NCI-H1105 treated with DMSO at 0.1 percent for 48 hours (cell line): ENCODE data around the gene NDUFS6.
"Not testable (repeated sequence)": the region's sequence is repeated elsewhere in the genome, so short reads cannot be mapped to it uniquely, and the experiment has no call there.

ENCODE experiments used
- DNase-seq: peaks from one replicate; lab custom pipeline; 2025; lab: John Stamatoyannopoulos, UW

Gene NDUFS6

DNA sequence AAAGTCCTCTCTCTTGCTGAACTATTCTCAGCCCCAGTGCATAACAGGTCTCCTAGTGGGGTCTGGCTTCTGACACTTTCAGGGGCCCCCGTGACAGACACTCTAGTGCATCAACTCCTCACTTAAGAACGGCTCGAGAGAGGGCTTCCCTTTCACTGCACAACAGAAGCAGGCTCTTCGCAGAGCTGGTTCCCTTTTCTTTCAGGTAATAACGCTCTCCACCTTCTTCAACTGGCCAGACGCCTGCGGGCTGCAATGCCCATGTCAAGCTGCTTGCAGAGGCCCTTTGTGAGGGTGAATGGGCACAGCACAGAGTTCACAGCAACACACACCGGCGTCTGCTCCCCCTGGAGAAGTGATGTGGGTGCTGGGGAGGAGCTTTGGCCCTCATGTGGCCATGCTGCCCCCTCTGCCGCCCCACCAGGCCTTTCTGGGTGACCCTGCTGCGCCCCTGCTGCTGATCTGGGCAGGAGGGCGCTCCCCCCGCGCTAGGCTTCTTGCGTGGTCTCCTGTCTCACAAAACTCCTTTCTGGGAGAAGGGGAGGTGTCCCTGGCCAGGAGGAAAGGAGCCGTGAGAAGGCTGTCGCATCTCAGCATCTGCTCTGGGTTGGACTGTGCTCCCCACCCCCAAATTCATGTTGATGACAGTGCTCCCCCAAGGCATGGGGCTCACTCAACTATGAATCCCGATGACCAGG lies 4.0 kb upstream of the NDUFS6 start:
- DNase-seq = no peak

DNA sequence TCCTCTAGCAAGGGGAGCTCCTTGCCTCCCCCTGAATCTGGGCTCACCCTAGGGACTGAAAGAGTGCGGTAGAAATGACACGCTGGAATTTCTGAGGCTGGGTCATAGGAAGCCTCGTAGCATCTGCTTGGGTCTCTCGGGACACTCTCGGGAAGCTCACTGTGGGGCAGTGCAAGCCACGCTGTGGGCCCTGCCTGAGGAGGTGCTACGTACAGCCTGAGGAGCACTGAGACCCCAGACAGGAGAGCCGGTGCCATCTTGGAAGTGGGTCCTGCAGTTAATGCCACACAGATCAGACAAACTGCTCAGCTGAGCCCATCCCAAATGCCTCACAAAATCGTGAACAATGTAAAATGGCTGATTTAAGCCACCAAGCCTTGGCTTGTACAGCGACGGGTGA lies 3.4 kb upstream of the NDUFS6 start:
- no peak for DNase-seq

DNA sequence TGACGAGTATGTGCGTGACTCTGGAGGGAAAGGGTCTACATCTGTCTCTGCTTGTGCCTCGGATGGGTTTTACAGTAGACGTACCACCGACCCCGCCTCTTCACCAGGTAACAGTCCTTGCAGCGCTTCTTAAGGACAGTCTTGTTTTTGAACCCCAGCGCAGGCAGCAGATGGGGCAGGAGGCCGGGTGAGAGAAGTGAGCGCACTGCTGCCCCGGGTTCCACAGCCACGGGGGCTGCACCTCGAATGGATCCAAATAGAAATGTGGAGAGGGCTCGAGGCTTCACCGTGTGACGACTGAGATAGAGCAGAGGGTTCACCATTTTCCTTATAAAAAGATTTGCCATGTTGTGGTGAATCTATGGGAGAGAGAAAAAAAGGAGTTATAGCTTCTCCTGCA lies 2.6 kb upstream of the NDUFS6 start:
- DNase-seq = not testable (repeated sequence)

DNA sequence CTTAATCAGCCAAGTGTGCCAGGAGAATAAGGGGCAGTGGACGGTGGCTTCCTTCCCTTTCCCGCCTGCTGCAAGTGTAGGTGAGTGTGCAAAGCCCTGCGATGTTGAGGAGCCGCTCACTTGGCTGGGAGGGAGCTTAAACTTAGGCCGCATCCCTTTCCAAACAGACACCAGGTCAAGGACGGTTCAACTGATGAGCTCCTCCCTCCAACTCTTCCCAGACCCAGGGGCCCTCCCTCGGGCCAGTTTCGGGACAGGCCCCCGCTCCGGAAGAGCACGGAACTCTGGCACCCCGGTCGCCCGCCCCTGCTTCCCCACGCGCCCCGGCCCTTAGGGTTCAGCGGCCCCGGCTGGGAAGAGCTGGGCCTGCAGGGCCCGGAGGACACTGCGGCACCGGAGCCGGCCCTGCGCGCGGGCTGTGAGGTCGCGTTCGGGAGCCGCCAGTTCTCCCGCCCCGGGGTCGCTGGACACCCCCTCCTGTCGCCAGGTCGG lies 2.1 kb upstream of the NDUFS6 start:
- no peak for DNase-seq

DNA sequence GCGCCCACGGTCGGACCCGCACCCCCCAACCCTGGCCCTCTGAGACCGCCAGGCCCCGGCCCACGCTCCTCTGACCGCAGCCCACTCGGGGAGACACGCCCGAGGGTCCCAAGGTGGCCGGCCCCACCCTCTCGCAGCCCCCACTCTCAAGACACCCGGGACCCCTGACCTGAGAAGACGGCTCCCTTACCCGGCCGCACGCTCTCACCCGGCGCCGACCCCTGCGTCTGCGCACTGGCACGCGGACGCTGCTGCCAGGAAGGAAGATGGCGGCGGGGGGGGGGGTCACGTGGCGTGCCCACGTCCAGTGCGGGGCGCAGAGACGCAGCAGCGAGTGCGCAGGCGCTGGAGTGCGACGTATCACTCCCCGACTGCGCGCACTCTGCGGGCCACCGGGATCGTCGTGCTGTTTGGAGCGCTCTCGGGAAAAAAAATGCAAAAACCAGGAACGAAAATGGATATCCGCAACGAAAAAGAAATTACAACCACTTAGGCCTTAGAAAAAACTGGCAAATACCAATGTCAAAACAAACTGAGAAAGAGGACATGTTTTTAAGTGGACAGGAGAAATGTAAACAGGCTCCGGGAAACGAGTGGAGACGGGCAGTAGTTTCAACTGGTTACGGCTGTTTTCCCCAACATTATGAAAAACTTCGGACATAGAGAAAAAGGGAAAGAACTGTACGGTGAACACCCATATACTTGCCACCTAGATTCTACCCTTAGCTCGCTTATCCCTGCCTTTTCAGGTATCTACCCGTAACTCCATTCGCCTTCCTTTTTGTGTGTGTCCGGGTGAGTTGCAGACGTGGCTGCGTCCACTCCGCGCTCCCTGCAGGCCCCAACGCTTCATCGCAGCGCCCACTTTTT lies 1.4 kb upstream of the NDUFS6 start, which contains the start of gene MRPL36:
Gene MRPL36 (minus strand): TSS at position 236 of the 870 bp plus-strand sequence. CDS start 902 bp downstream, outside the sequence.
- DNase-seq = peak; percentile 69

DNA sequence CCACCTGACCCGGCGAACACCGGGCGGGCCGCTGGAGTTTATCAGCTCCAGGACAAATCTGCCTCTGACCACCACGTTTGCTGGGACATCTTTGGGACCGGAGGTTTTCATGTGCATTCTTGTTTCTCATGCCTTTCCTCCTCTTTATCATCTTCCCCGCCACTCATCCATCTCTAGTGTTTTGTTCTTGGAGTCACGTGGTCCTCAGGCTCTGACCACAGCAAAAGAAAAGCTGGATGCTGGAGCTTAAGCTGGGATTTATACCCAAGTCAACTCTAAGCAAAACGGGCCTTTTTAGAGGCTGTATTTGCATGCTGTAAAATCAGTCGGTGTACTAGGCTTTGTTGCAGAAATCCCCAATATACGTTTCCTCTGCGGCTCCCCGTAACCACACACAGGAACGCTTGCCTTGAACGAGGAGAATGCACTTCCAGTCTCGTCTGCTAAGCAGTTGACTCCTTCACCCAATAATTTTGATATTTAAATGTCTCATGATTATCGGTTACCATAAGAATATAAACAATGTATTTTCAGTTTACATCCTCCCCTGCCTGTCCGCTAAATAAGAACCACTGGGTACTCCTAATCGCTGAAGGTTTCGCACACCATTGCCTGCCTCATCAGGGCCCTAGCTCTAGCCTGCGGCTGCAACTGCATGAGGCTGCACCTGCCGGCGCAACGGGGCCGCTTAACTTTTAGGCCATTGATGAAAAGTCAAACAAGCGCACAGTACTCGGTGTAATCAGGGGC lies 560 bp upstream of the NDUFS6 start:
- DNase-seq = no peak

DNA sequence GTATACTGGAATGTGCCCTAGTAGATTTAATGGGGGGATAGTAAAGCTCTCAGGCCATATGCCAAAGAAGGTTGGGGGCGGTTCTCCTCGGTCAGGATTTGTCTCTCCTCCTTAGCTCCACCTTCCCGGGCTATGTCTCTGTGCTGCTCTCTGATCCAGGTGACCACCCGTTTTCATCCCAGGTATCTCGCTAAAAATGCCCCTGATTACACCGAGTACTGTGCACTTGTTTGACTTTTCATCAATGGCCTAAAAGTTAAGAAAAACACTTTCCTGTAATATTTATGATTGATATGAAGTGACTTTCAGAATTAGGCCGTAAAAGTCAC lies 724 bp downstream of the NDUFS6 start:
- peak; percentile 37 for DNase-seq

DNA sequence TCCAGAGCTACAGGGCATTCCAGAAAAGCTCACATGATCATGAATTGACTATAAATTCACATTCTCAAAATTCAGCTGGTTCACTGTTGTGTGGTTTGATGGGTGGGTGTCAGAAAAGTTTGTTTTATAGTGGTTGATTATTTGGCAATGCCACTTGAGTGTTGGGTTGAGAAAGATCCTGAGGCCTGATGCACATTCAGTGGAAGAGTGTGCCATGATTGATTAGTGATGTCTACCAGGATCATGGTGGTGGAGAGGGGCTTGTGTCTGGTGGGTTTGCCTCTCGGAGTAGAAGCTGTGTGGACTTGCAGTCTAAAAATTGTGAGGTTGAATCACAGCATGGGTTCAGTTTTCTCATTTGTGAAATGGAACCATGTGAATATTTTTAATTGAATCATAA lies 2.0 kb downstream of the NDUFS6 start:
- DNase-seq = no peak

DNA sequence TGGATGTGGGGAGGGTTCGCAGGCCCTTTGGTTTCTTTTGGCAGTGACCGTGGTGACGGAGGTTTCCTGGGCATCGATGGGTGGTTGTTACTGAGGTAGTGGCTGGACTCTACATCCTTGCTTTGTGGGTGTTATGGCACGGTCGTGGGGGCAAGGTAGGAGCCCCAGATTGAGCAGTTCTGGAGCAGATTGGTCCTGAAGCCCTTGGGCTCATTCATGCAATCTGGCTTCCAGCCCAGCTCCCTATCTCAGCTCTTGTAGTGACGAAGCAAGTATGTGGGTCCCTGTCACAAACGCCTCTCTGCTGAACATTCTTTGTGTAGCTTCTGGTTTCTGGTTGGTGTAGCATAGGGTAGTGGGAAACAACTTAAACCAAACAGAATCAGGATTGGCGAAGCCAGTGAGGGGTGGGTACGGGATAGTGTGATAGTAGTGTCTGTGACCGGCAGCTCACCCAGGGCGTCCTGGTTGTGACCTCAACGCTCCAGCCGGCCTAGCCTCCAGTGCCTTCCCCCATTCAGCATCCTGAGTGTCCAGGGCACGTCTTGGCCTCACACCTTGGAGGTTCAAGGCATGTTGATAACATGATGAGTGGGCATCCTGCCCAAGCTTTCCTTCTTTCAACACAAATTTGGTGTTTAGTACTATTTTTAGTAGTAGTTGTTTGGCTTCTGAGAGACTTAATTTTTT lies 2.9 kb downstream of the NDUFS6 start:
- no peak for DNase-seq

DNA sequence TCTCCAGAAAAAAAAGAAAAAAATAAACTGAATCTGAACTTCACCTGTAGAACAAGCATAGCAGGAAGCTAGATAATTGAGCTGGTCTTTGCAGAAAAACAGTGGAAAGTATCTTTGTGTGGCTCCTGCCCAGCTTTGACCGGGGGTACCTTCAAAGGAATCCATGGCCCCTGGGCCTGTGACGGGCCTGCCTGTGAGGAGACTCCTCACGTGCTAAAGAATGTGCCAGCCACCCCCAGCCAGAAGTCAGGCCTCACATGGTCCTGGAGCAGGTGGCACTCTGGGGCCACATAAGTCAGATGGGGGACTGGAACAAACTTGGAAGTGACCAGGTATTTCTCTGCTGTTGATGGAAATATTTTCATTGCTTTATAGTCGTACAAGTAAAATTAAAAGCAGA lies 4.1 kb downstream of the NDUFS6 start:
- DNase-seq = no peak

DNA sequence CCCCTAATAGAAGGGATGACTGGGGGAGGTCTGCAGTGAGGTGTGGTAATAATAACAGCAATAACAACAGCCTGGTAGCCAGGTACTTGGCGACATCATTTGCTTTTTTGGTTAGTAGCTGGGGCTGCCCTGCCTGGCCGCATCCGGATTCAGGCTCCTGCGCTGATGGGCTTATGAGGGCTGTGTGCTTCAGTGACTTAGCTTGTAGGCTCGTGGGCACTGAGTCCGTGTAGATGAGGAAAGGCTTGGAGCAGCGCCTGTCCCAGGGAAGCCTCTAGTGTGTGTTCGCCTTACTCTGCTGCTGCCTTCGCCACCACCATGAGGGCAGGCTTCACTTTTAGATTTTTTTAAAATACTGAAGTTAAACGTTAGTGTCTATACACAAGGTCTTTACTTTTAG lies 4.5 kb downstream of the NDUFS6 start:
- no peak for DNase-seq

DNA sequence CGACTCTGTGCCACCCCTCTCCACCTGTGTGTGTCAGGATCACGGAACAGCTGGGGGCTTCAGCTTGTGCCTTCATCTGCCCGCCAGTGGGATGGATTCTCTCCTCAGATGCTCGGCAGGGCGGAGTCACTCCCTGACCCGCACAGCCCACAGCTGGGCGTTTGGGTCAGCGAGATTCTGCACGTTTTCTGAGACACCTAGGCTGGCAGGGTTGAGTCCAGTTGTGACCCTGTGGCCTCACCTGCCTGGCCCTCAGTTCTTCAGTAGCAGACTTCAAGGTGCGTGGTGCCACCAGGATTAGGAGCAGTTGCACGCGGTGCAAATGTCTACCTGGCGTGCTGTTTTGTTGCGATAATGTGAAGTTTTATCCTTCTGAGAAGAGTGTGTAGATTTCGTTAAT lies 5.0 kb downstream of the NDUFS6 start:
- DNase-seq = no peak

DNA sequence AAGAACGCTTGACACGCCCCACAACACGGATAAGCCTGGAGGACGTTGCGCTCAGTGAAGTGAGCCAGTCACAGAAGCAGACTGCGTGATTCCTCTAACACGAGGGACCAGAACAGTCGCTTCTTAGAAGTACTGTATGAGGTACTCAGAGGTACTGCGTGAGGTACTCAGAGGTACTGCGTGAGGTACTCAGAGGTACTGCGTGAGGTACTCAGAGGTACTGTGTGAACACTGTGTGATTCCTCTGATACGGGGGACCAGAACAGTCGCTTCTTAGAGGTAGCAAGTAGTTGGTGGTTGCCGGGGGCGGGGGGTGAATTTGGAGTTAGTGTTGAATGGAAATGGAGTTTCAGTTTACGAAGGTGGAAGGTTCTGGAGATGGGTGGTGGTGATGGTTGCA lies 5.8 kb downstream of the NDUFS6 start:
- no peak for DNase-seq

DNA sequence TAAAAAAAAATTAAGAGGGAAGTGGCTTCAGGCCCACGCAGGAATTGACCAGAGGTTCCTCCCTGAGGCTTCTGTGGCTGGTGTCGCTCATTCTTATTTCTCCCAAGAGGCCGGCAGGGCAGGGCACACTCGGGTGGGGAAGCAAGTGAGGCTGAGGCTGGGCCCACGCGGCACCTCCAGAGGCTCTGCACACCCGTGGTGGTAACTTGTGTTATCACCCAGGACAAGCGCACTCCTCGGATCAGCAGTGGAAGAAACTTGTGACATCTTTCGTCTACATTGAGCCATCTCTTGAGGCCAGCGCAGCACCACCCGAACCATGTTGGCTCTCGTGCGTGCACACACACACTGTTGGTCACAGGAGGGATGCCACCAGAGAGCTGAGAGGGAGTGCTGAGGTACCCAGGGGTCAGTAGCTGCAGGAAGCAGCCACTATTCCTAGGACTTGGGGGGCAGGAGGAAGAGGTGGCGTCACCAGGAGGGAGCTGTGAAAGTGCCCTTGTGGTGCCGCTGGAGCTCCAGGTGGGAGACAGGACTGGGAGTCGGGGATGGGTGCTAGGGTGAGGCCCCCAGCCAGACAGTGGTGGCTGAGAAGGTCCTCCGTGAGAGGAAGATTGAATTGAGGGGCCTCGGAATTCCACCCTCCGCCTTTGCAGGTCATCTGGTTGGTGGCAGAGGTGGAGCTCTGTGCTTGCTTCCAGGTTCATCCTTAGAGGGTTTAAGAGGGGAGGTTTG lies 6.4 kb downstream of the NDUFS6 start:
- DNase-seq = no peak

DNA sequence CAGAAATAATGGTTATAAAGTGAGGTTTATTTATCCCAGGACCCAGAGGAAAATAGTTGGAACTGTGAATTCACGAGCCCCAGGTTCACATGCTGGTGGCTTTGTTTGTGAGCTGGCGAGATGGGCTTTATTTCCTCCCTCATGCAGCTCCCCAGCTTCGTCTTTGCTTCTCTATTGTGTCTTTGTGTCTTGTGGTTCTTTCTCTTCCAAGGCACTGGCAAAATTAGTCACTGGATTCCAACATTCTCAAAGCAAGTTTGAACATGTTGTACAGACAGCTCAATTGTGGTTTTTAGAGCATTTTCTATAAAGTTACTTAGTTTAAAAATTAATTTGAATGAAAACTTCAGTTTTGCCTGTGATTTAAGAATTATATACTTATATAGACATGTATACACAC lies 7.2 kb downstream of the NDUFS6 start:
- no peak for DNase-seq

DNA sequence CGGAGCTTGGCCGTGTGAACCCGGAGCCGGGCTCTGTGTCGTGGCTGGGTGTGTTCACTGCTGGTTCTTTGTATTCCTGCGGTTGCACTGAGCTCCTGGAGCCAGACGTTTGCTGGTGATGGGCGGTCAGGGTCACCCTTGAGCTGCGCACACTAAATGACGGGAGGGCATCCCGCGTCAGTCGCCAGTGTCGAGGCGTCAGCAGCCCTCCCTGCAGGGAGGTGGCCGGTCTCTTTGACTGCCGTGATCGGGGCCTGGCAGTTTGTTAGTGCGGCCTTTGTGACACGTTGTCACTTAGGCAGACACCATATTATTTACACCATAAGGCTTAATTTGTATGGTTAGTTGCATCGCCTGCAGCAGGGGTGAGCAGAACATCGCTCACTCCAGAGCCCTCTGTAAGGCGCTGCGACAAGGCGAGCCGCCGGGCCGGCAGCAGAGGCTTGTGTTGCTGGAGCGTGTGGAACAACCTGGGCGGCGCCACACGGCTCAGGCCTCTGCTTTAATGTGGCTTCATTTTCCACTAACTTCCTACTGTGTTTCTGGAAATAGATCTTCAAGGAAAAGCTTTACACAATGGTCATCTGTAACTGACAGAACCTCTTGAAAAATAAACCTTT lies 8.3 kb downstream of the NDUFS6 start:
- DNase-seq = no peak

DNA sequence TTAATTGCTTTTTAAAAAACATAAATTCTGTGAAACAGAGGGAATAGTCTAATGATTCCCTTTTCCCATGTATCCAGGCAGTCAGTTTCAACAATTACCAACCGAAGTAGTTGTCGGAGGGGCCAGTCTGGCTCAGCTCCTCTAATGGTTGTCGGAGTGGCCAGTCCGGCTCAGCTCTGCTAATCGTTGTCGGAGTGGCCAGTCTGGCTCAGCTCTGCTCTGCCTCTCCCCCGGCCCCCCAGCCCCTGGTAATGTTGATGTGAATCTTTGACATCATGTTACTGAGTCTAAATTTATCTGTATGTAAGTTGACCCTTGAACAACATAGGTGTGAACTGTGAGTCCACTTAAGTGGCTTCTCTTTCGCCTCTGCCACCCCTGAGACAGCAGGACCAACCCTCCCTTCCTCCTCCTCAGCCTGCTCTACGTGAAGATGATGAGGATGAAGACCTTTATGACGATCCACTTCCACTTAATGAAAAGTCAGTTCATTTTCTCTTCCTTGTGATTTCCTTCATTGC lies 9.4 kb downstream of the NDUFS6 start:
- DNase-seq = no peak

DNA sequence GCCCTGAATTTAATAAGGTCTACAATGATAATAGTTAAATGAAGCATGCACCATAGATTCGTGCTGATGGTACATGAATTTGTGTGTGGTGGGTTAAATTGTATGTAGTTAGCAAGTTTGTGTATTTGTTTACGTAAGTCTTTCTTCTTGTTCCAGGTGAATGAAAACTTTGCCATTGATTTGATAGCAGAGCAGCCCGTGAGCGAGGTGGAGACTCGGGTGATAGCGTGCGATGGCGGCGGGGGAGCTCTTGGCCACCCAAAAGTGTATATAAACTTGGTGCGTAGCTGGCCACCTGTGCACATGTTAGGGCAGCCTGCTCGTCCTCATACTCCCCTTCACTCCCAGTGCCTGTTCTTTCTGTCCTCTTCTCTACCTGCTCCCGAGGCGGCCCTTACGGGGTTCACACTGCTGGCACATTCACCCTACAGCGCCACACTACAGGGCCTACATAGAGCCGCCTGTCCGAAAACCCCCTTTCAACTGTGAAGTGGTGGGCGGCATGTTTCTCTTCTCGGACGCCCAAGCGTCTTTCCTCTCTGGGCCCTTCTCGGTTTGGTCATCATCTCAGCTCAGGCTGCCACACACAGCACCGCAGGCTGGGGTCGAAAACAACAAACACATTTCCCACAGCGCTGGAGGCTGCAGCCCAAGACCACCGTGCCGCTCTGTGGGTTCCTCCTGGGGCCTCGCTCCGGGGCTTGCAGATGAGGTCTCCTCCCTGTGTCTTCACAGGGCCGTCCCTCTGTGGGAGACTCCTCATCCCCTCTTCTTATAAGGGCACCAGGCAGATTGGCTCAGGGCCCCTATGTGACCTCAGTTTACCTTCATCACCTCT lies 13.2 kb downstream of the NDUFS6 start:
- DNase-seq = no peak

DNA sequence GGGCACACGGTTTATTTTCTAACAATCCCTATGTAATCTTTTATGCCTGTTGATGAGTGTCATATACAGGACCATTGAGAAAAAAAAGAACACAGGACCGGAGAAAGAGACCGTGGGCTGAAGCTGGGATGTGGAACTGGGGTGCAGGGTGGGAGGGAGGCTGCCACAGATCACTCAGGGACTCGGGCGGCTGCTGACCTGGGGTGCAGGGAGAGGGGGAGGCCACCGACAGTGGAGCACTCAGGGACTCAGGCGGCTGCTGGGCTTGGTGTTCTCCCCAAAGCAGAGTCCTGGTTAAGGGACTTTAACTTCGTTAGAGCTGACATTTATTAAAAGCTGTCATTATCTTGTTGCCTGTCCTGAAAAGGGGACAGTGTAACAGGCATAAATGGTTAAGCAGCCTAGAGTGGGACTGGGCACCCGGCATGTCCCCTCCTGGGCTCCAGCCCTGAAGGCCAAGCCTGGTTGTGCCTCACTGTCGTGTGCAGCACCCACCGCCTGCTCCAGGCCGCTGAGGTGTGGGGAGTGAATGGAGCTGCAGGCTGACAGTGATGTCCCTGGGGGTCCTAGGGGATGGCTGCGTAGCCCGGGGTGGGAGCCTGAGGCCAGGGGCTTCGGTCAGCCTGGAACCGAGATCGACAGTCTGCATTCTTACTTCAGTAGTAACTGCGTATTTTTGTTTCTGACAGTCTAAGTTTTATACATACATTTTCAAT lies 14.0 kb downstream of the NDUFS6 start:
- DNase-seq = no peak
